Aorta (tissue), 5 donors: ENCODE results near the gene FANCE. TPM values are rescaled to one million over a fixed set of nuclear protein-coding genes. Genes with fewer than 3 reads are reported as not detected.
"Not testable (repeated sequence)": the region's sequence is repeated elsewhere in the genome, so short reads cannot be mapped to it uniquely, and the experiment has no call there.

Experiments
- ATAC-seq: fragments of 200-7000 bp; cut with Tn5 transposase; one replicate; pipeline ENCODE4 v1.9.1; 2022; ENCODE audit warnings: moderate library complexity; ENCODE audit not compliant: low FRiP score
- DNase-seq, 2 donors: peaks; one replicate each; pipeline ENCODE4 v3.0.0-alpha.2; 2020
- H3K27ac ChIP-seq, 2 donors: one replicate each; pipeline ENCODE4 v1.5.1; 2013; ENCODE audit warnings: low read length in 2 of 2, mild to moderate bottlenecking in 2 of 2, moderate library complexity in 2 of 2, control low read depth in 1 of 2, inconsistent platforms in 1 of 2, low read depth in 1 of 2
- H3K27me3 ChIP-seq, 2 donors: one replicate each; pipeline ENCODE4 v1.6.1; 2013; ENCODE audit warnings: control low read depth in 1 of 2, low read length in 1 of 2, mild to moderate bottlenecking in 1 of 2, moderate library complexity in 1 of 2; ENCODE audit not compliant: insufficient read depth in 2 of 2, control insufficient read depth in 1 of 2
- H3K36me3 ChIP-seq, 2 donors: one replicate each; pipeline ENCODE4 v1.6.1; 2013; ENCODE audit warnings: control low read depth in 1 of 2, low read length in 1 of 2, mild to moderate bottlenecking in 1 of 2; ENCODE audit not compliant: insufficient read depth in 2 of 2, control insufficient read depth in 1 of 2
- H3K4me1 ChIP-seq, 2 donors: one replicate each; pipeline ENCODE4 v1.6.1; 2013; ENCODE audit warnings: low read length in 2 of 2, control low read depth in 1 of 2, mild to moderate bottlenecking in 1 of 2, moderate library complexity in 1 of 2; ENCODE audit not compliant: insufficient read depth in 2 of 2, control insufficient read depth in 1 of 2
- H3K4me3 ChIP-seq, 2 donors: one replicate each; pipeline ENCODE4 v1.5.1; 2013; ENCODE audit warnings: low read length in 2 of 2, control low read depth in 1 of 2, mild to moderate bottlenecking in 1 of 2
- H3K9me3 ChIP-seq: one replicate; pipeline ENCODE4 v1.6.1; 2013; ENCODE audit warnings: mild to moderate bottlenecking, low read length; ENCODE audit not compliant: control insufficient read depth
- WGBS, 2 donors: extraction: QIAGEN DNeasy Blood & Tissue Kit; methylation state at CpG; one replicate each; pipeline ENCODE4 v1.1.7; 2013; 5-methylcytosine and 5-hydroxymethylcytosine counted together
- intact Hi-C, 2 donors: fragments of 100-400 bp; cut with DNase I; formaldehyde crosslinking; loops; one replicate each; pipeline versions ENCODE4 v1.14.2 to v1.15.0; 2022
- polyA plus RNA-seq, 2 donors: library from polyadenylated mRNA; stranded (reverse); fragments of 200-250 nt; gene quantifications; one replicate each; pipeline ENCODE4 v1.2.3, GENCODE V29; 2013
- total RNA-seq, 2 donors: library from RNA; stranded (reverse); fragmentation: NEBNext Ultra II Directional; extraction: Animal tissue kit (Norgen Biotek cat#: 25700); gene quantifications; one replicate each; pipeline ENCODE4 v1.2.1, GENCODE V29; 2021
- donor health status: healthy with polysubstance abuse.
- donor health status: Bipolar disorder and iron deficiency.
- donor health status: DM: no; HTN: no; CAD: no.
- donor health status: DM: no; HTN: no; CAD: no.
- donor health status: DM: yes; HTN: yes; CAD: no.

Gene FANCE
- total and polyA plus RNA-seq, 4 donors = 1.3 to 5.5 (median 4.6) TPM

- Histone ChIP-seq H3K9me3 (peaks cover 4% of the 10 kb centered on the region), H3K4me1 (no peaks in the 10 kb centered on the region), H3K4me3 (no peak overlapping the region), H3K27ac (no peak overlapping the region), H3K36me3 (peaks cover 0 to 8% of the 10 kb centered on the region in 2 donors), H3K27me3 (no peaks in the 10 kb centered on the region)
- 87 to 91% methylated on average over 5 of the region's 5 CpGs for WGBS, 2 donors
- intact Hi-C loops = no loop called here
- DNase-seq (no peak), ATAC-seq (no peak)
These were observed 24.7 kb upstream of the FANCE start for GRCh38 chr6:35427435-35427834.

DNA sequence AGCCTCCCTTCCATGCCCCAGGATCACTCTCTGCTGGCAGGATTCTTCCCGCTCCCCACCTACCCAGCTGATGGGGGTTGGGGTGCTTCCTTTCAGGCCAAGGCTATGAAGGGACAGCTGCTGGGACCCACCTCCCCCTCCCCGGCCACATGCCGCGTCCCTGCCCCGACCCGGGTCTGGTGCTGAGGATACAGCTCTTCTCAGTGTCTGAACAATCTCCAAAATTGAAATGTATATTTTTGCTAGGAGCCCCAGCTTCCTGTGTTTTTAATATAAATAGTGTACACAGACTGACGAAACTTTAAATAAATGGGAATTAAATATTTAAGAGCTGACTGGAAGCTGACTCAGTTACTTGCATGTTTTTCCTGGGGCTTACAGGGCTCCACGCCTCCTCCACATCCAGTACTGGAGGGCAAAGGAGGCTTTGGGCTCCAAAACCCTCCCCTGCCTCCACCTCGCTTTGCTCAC, 24.3 kb upstream of the FANCE start:
- peaks cover 0 to 8% of the 10 kb centered on the region in 2 donors for H3K36me3 ChIP-seq
- peaks cover 4% of the 10 kb centered on the region for H3K9me3 ChIP-seq
- H3K27me3 ChIP-seq = no peaks in the 10 kb centered on the region
- no peak for DNase-seq
- H3K4me3 ChIP-seq = no peak overlapping the region
- 44 to 56% methylated on average over 9 of the region's 9 CpGs for WGBS, 2 donors
- H3K4me1 ChIP-seq = no peaks in the 10 kb centered on the region
- no peak for ATAC-seq
- H3K27ac ChIP-seq = no peak overlapping the region
- intact Hi-C loops = no loop called here

DNA sequence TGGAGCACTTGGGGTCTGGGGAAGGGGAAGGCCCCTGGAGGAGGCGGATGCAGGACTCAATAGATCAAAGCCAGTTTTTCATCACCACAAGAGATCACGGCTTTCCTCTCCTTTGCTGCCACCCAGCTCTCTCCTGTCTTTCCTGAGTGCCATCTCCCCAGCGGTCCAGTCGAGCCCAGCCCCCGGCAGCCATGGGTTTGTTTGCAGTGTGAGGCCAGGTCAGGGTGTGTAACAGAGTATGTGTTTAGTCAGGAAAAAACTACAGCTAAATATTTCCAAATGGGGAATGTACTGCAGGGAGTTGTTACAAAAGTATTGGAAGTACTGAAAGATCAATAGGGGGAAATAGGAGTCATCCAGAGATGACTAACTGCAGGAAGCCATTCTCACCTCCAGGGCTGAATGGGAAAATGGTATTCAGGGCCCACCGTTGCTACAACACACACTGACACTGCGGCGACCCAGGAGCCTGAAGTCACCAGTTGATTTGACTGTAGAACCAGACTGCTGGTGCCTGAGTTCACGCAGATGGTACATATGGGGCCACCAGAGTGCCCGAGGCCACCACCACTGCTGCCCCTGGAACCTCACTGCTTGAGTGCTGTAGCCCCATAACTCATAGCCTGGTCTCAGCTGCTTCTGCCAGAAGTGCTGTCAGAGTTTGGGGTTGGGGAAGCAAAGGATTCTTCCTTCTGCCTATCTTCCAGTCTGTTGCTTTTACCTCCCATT, 23.6 kb upstream of the FANCE start:
- ATAC-seq (no peak), DNase-seq (no peak)
- Histone ChIP-seq H3K9me3 (peaks cover 4% of the 10 kb centered on the region), H3K36me3 (peaks cover 0 to 8% of the 10 kb centered on the region in 2 donors), H3K27ac (no peak overlapping the region), H3K4me1 (no peaks in the 10 kb centered on the region), H3K27me3 (no peaks in the 10 kb centered on the region), H3K4me3 (no peak overlapping the region)
- WGBS, 2 donors = 85 to 87% methylated on average over 10 of the region's 10 CpGs
- intact Hi-C loops = no loop called here

- intact Hi-C loops = no loop called here
- 97 to 98% methylated on average over 2 of the region's 2 CpGs for WGBS, 2 donors
- Histone ChIP-seq H3K4me3 (no peak overlapping the region), H3K4me1 (no peaks in the 10 kb centered on the region), H3K27me3 (no peaks in the 10 kb centered on the region), H3K27ac (no peak overlapping the region), H3K36me3 (peaks cover 0 to 3% of the 10 kb centered on the region in 2 donors), H3K9me3 (peaks cover 4% of the 10 kb centered on the region)
- DNase-seq = no peak
- no peak for ATAC-seq
These were observed 22.7 kb upstream of the FANCE start for GRCh38 chr6:35429463-35429862.

DNA sequence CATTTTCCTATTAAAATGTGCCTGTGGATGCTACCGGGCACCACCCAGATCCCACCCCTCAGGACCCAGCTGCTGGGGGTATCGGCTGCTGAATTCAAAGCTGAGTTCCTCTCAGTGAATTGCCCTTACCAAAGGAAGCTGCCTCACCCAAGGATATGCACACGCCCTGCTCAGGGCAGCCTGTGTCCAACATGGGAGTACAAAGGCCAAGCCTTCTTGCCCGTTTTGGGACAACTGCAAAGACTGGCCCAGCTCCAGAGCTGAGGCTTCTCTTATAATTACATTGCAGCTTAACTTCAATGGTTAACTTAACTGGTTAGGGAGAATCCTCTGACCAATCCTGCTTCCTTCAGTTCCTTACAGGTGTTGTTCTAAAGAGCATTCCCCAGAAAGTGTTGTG, 19.8 kb upstream of the FANCE start:
- intact Hi-C loops = no loop called here
- 65 to 70% methylated on average over 4 of the region's 4 CpGs for whole genome bisulfite sequencing, 2 donors
- no peaks in the 10 kb centered on the region for H3K27me3 ChIP-seq
- H3K36me3 ChIP-seq = no peaks in the 10 kb centered on the region
- H3K4me1 ChIP-seq = no peaks in the 10 kb centered on the region
- H3K4me3 ChIP-seq = no peak overlapping the region
- peaks cover 4% of the 10 kb centered on the region for H3K9me3 ChIP-seq
- H3K27ac ChIP-seq = no peak overlapping the region
- ATAC-seq = no peak
- no peak for DNase-seq

GRCh38 chr6:35432702-35433101, 19.4 kb upstream of the FANCE start:
- ATAC-seq, H3K4me1 ChIP-seq, H3K27ac ChIP-seq, intact Hi-C loops, H3K9me3 ChIP-seq, H3K4me3 ChIP-seq, H3K36me3 ChIP-seq, H3K27me3 ChIP-seq, DNase-seq: not testable (repeated sequence)
- 69 to 71% methylated on average over 3 of the region's 3 CpGs for WGBS, 2 donors

- Histone ChIP-seq H3K4me3 (no peak overlapping the region), H3K27ac (no peak overlapping the region), H3K9me3 (no peaks in the 10 kb centered on the region), H3K4me1 (no peaks in the 10 kb centered on the region), H3K36me3 (no peaks in the 10 kb centered on the region), H3K27me3 (no peaks in the 10 kb centered on the region)
- 63 to 67% methylated on average over 16 of the region's 16 CpGs for WGBS, 2 donors
- intact Hi-C loops = no loop called here
- ATAC-seq (no peak), DNase-seq (no peak)
These were observed 16.9 kb upstream of the FANCE start for GRCh38 chr6:35435074-35435837.

DNA sequence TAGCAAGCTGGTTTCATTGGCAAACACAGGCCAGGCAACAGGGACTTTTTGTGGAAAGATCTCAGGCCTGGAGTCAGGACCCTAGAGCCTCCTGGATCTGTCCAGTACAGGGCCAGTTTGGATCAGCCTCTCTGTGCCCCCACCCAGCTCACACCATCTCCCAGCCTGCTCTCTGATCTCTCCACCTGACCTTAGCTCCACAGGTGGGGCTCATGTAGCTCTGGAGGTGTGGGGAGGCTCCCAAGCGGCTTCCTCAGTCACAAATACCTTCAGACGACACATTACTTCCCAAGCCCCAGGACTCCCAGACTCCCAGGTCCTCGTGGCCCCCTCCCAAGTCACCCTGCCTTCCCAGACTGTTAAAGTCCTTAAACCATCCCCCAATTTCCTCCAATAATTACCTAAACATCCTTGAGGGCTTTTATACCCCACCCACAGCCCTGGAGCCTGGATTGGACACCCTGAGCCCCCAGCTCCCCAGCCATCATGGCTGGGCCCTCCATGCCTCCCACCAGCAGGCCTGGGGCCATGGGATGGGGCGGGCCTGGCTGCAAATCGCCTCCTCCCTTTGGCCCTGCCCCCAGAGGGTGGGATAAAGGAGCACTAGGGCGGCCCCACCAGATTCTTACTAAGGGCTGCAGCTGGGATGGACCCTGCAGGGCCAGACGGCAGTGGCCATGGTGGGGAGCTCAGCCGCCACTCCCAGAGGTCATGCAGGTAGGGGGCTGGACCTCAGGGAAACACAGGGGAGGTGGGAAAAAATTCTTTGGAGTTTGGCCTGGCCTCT, 15.9 kb upstream of the FANCE start:
- ATAC-seq (no peak), DNase-seq (no peak)
- H3K36me3 ChIP-seq = no peaks in the 10 kb centered on the region
- no peak overlapping the region for H3K4me3 ChIP-seq
- intact Hi-C loops = no loop called here
- H3K27ac ChIP-seq = no peak overlapping the region
- no peaks in the 10 kb centered on the region for H3K9me3 ChIP-seq
- WGBS, 2 donors = 91 to 92% methylated on average over 8 of the region's 8 CpGs
- no peaks in the 10 kb centered on the region for H3K27me3 ChIP-seq
- H3K4me1 ChIP-seq = no peaks in the 10 kb centered on the region
